Stimulated activated CD8-positive, alpha-beta memory T cell treated with anti-CD3 and anti-CD28 coated beads, Interleukin-7, amount 100 ng/mL, for 48 hours (primary cell): ENCODE results near the gene PADI1.
A peak's percentile ranks its signal among the peaks of the same experiment; 100 is the strongest.

ENCODE experiments used
- DNase-seq, 2 donors: peaks; one replicate each; pipeline ENCODE4 v3.0.0-alpha.2; 2020; ENCODE audit warnings: low read depth in 1 of 2; ENCODE audit errors: extremely low read depth in 1 of 2

Gene PADI1

DNA sequence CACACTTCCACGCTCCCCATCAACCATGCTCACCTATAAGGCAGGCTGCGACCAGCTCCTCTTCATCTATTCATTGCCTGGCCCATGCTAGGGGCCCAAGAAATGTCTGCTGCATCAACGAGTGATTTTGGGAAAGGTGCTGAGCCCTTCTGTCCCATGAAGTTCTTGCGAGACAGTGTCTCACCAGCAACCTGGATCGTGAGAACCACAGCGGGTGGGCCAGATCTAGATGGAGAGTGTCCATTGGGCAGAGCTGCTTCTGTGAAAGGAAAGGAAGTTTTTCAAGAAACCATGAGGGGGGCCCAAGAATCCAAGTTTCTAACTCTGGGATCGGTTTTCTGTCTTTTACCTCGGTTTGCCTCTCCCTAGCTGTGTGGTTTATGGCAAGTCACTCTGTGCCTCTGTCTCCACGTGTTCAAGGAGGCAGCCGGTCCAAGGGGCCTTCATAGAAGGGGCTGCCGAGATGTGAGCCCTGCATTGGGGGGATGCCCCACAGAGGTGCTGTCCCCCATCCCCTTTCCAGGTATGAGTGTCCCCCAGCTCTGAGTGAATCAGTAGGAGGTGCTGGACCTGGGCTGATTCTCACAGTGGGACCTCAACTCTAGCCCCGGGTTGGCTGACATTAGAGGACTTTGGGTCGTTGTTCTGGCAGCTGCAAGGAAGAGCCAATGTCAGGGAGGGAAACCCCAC, 8.3 kb upstream of the PADI1 start:
- DNase-seq: no peak

DNA sequence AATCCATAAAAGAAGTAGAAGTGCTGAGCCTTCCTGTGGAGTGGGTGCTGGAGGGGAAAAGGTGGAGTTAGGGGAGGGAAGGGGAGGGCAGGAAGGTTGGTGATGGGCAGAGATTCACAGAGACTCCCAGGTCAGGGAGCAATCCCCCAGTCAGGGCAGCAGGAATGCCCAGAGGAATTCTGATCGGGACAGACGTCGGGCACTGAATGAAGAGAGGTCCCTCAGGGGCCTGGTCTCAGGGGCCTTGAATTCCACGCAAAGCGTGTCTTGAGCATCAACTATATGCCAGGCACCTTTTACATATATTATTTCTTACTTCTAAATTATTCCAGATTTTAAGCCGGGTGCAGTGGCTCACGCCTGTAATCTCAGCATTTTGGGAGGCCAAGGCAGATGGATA, 7.2 kb upstream of the PADI1 start:
- no peak for DNase-seq

DNA sequence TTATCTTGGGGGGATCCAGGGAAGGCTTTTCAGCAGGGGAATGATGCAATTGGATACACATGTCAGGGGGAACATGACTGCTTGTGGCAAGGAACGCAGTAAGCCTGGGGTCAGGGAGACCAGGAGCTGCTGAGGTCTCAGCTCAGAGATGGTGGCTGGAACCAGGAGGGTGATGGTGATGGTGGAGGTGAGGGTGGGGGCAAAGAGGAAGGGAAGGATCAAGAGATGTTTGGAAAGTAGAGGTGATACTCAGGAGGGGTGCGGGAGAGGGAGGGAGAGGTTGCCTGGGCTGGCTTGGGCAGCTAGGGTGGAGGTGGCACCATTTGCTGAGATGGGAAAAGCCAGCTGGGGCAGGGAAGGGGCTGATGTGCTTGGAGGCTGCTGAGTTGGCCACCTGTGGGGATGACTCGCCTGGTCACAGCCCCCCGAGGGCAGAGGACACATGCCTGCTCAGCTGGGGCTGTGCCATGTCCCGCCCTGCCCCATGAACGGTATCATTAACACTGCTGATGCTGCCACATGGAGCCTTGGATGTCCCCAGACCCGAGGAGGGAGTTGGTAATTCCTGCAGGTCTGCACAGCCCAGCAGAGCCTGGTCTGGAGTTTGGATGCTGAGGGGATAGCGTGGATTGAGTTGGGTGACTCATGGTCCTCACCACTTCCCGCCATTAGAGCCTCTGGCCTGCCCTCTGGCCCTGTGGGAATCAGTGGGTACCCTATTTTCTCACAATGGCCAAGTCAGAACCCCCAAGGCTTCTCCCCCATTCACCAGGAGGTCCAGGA, 6.3 kb upstream of the PADI1 start:
- DNase-seq: no peak

DNA sequence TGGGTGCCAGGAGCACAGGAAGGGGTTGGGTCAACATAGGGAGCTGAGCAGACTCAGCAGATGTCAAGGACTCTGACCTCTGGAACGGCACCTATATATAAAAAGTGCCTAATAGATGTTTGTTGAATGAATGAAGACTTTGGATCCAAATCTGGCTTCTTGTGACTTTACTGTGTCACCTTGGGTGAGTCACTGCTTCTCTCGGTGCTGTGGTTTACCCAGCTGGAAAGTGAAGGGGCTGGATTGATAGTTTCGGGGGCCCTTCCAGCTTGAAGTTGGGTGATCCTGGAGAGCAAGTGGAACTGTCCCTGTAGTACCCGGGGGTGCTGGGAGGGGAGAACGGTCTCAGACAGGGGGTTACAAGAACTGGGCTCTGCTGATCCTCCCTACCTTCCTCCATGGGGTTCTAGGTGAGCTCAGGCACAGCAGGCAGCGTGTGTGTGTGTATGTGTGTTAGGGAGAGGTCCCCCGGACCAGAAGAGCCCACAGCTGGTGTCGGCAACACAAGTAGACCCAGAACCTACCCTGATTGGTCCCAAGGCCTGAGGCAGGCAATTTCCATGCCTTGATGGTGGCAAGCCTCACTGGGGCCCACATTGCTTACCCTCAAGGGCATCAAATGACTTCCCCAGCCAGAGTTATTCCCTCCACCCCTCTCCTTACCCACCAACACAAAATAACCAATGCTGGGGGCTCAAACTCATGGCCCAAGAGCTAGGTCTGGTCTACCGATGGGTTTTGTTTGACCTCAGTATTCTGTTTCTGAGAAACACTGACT, 5.5 kb upstream of the PADI1 start:
- DNase-seq: no peak

DNA sequence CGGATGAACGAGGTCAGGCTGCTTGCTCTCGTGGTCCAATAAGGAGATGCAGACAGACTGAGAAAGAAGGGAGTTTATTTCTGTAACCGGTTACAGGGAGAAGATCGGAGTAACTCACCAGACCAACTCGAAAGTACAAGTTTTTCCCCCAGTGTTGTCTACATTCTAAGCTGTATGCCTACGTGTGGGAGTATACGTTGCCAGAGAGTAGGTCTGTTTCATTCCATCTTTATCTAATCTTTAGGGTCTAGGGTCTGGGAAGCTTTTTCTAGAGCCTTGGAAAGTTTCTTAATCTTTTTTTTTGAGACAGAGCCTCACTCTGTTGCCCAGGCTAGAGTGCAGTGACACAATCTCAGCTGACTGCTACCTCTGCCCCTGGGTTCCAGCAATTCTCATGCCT, 4.7 kb upstream of the PADI1 start:
- no peak for DNase-seq

DNA sequence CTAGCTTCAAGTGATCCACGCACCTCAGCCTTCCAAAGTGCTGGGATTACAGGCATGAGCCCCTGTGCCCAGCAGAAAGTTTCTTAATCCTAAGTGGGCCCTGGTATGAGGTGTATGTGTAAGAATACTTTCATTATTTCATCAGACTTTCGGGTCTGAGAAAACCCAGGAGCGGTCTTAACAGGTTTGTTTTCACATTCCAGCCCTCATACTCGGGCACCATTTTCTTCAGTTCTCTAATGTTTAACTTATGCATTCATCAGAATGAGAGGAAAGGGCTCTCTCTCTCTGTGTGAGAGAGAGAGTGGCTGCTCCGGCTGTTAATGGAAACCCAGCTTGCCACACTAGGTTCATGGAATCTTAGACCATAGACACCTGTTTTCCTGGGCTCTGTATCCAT, 4.2 kb upstream of the PADI1 start:
- no peak for DNase-seq

DNA sequence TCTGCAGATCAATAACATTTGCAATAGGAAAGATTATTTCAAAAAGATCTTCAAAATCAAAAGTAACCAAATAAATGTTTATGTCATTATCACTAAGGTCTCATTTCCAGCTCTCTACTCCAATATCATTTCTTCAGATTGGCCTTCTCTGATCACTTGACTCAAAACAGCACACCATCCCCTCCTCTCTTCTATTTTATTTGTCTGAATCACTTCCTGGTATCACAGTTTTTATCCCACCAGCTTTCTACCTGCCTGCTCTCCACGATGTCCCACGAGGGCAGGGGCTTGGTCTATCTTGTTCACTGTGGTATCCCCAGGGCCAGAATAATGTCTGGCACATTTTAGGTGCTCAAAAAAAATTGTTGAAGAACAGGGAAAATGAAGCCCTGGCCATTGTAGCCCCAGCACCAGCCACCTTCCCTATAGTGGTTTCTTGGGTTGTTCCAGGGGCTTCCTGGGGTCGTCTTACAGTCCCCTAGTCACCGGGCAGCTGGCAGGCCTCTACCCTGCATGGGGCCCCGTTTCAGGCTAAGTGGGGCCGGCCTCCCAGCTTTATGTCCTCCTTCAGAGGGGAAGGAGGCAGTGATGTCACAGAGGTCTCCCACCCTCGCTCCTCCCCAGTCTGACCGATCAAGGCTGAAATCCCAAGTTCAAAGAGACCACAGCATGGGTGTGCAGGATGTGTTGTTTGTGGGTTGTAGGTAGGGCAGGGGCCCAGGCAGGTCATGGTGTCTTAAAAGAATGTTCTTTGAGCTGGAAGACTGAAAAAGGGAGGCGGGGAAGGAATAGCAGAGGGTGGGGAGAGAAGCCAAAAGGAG, 3.5 kb upstream of the PADI1 start:
- DNase-seq: peak in 1 of 2 donors; percentile 23

DNA sequence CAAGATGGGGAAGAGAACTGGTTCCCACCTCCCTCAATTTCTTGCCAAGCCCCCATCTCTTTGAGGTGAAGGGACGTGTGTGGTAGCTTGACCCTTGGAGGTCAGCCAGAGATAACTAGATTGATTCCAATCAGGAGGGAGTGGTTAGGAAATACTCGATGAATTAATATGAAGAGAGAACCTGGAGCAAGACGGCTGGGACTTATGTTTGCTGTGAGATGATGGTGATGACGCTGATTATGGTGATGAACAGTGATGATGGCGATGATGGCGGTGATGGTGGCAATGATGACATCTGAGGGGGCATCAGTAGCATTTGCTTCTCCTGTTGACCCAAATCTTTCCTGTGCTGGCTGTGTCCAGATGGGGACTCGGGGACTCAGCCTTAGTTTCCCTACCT, 724 bp downstream of the PADI1 start:
- no peak for DNase-seq

DNA sequence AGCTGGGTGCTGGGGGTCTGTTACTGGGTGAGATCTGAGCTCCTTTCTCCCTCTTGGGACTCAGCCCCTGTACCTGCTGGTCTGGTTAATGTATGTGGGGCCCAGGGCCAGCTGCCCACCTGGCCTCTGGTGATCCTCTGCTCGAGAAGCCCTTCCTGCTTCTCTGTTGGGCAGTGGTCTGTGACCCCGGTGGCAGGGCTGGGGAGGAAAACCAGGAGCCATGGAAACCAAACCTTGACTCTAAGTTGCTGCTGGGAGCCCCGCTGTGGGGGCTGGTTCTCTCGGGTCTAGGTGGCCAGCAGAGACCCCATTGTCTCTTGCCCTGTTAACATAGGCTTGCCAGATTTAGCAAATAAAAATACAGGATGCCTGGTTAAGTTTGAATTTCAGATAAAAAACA, 1.3 kb downstream of the PADI1 start:
- DNase-seq: no peak

DNA sequence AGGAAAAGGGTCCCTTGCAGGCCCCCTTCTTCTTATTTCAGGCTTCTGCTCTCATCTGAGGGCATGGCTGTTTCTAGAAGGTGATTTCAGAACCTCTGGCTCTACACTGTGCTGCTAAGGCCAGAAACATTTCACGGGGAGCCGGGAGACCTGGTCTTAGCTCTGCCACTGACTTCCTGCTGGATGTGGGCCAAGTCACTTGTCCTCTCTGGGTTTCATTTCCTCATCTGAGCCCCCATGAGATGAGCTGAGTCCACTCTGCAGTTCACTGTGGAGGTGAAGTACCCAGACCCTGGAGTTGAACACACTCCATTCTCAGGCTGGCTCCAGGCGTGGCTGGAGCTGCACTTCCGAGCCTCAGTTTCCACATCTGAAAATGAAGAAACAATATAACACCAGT, 2.1 kb downstream of the PADI1 start:
- no peak for DNase-seq

DNA sequence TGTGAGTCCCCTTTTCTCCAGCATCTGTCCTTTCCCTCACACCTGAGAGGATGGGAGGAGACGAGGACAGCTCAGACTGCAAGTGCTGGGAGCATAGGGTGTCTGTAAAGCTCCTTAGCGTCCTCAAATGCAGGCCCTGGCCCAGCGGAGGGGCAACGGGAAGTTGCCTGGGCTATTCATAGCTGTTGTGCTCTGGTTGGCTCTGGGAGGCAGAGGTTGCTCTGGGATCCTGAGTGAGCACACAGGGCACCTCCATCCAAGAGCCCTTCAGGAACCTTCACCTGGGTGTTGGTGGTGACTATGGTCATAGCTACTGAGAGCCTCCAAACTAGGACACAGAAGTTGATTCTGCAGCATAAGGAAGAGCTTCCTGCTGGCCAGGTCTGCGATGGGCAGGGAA, 2.6 kb downstream of the PADI1 start:
- no peak for DNase-seq

DNA sequence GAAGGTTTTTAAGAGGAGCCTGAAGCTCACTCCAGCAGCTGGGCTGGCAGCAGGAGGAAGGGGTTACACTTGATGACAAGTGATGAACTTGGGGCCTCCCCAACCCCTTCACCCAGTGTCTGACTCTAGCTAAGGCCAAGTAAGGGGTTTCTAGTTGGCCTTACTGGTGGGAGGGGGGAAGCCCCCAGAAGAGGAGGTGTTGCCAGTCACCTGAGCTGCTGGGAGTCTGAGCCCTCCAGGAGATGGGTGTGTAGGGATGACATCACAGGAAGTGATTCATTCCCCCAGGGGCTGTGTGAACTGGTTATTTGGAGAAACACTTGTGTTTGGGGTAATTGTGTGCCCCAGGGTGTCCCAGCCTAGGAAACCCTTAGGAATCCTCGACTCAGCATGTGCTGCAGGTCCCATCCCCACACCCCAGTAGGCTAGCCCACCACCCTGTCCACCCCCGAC, 3.1 kb downstream of the PADI1 start:
- DNase-seq: peak; percentile 45 to 73

DNA sequence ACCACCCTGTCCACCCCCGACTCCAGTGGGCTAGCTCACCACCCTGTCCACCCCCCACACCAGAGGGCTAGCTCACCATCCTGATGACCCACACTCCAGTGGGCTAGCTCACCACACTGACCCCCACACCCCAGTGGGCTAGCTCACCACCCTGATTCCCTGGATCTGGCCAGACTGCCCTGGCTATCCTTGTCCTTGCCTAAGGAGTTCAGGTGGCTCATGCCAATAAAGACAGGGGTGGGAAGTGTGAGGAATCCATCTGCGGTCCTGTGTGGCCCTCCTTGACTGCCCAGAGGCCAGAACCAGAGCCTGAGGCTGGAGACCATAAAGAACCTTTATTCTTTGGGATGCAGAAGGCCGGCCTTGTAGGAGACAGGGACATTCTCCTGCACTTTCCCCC, 3.6 kb downstream of the PADI1 start:
- DNase-seq: no peak

DNA sequence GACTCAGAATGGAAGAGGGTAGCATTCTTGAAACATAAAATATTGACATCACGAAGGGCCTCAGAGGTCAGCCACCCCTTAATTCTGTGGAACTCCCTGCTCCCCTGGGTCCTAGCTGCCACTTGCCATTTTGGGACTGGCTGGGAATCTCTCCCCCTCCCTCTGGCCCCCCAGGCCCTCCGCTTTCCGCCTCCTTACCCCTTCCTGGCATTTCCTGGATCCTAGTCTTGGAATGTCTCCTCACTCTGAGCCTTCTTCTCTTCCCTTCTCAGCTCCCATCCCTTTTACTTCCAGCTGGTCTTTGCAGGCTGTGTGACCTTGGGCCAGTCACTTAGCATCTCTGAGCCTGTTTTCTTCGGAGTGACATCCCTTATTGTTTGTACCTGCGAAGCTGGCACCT, 4.5 kb downstream of the PADI1 start:
- no peak for DNase-seq

DNA sequence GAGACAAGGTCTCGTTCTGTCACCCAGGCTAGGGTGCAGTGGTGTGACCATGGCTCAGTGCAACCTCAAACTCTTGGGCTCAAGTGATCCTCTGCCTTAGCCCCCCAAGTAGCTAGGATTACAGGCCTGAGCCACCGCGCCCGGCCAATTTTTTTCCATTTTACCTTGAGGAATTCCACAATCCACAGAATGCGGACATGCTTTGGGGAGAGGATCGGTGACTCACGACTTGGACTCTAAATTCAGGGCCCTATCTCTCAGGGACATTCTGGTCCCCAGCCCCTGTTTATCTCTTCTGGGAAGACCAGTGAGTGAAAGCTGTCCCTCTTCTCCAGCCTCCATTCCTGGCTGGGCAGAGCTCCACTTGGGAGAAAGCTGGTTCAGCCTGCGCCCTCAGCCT, 5.2 kb downstream of the PADI1 start:
- DNase-seq: no peak

DNA sequence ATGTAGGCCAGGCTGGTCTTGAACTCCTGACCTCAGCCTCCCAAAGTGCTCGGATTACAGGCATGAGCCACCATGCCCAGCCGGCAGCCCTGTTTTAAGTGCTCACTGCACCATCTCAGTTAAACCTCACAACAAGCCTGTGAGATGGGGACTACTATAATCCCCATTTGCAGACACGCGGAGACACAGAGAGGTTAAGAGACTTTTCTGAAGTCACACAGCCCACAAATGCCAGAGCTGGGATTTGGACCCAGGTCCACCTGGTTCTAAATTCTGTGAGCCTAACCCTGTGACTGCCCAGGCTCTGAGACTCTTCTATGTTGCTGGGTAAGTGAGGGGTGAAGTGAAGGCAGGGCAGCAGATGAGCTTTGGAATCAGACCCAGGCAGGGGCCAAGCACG, 6.4 kb downstream of the PADI1 start:
- DNase-seq: no peak

DNA sequence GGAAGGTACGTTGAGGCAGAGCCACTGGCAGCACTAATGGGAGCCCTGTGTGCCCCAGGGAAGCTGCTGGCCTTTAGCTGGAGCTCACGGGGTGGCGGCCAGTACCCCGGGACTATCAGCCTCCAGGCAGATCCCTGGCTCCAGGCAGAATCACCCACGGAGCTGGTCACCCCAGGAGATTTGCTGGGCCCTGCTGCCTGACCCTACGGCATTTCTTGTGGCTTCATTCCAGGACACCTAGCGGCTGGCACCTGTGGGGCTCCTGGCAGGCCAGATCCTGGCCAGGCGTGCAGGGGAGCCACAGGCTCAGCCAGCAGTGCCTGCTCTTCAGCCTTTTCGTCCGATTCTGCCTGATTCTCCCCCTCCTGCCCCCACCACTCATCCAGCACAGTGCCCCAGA, 7.1 kb downstream of the PADI1 start:
- DNase-seq: no peak

DNA sequence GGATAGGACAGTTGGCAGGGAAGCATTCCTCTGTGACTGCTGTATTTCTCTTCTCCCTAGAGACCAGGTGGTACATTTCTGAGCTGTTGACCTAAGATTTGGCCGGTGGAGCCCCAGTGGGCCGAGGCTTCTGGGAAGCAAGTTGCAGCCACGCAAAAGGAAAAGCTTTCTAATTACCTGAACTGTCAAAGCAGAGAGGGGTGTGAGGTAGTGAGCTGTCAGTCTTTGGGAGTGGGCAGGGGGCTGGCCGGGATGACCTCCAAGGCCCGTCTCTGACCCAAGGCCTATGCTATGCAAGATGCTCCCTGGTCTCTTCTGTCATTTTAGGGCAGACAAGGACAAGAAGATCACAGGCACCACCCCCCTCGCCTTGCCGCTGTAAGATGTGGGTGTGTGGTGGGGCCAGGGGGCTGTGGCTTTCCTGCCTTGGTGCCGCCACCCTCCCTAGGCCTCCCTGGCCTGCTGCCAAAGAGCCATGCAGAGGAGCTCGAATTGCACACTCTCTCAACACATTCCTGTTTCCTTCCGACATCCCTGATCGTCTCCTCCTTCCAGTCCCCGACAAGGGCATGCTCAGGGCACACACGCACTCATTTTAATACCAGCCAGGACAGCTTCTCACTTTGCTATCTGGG, 7.7 kb downstream of the PADI1 start:
- DNase-seq: peak; percentile 19 to 38

DNA sequence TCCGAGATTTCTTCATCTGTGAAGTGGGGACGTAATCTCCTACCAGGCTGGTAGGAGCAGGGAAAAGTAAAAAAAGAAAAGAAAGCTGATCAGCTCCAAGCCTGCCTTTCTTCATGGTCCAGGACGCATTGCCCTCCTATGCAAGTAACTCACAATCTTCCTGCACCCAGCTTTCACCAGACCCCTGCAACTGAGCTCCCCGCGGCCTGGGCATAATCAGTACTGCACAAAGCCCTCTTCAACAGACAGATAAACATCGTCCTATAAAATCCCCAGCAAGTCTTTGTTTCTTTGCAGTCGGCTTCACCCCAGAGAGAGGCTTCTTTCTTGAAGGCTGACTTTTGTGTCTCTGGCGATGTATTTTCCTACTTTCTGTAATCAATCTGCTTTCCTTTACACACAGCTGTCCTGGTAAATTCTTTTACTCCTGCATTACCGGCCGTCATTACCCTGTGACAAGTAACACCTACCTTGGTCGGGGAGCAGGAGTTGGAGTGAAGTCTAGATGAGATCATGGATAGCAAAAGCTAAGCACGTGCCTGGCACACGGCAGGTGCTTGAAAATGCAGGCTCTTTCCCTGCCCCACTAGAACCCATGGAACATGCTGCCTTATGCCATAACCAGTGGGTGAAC, 8.3 kb downstream of the PADI1 start:
- DNase-seq: no peak

DNA sequence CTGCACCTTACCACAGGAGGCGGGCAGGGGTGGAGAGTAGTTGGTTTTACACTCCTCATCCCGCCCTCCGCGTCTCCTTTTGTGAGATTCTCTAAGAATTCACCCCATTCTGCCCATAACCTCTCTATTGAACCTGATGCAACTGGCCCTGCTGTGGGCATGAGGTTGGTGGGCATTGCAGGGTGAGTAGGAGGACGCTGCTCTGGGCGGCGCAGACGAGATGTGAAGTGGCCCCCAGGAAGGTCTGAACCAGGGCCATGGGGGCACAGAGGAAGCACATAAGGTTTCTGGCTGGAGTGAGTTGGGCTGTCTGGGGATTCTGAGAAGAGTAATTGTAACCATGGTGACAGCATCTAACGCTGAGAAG, 8.8 kb downstream of the PADI1 start:
- no peak for DNase-seq
